CD14-positive monocyte (primary cell): ENCODE measurements around the gene ABCB4. TPM values are rescaled to one million over a fixed set of nuclear protein-coding genes. Genes with fewer than 3 reads are reported as not detected.

Source experiments
- DNase-seq, 3 donors: peaks; one replicate each; pipeline ENCODE4 v3.0.0-alpha.2; 2011 to 2022
- H2AFZ ChIP-seq: 2 replicates; pipeline ENCODE4 v1.6.0; 2012; ENCODE audit warnings: mild to moderate bottlenecking, low read depth, low read length, inconsistent platforms; ENCODE audit not compliant: insufficient read depth, poor library complexity, severe bottlenecking
- H3K27ac ChIP-seq, 2 donors: 1 replicate in 1 of 2; 2 replicates in 1 of 2; pipeline ENCODE4 v1.5.1; 2012 to 2013; ENCODE audit warnings: low read length in 2 of 2, control low read depth in 1 of 2, inconsistent platforms in 1 of 2, low read depth in 1 of 2, mild to moderate bottlenecking in 1 of 2
- H3K27me3 ChIP-seq, 2 donors: one replicate each; pipeline versions ENCODE4 v1.6.0 to v1.6.1; 2011 to 2013; ENCODE audit warnings: low read length in 2 of 2; ENCODE audit not compliant: control insufficient read depth in 2 of 2, insufficient read depth in 2 of 2
- H3K36me3 ChIP-seq, 2 donors: replicated peaks in 1 of 2; 1 replicate in 1 of 2; 2 replicates in 1 of 2; pipeline versions ENCODE4 v1.5.1 to v1.6.1; 2012 to 2013; ENCODE audit warnings: low read length in 2 of 2, control low read depth in 1 of 2, inconsistent platforms in 1 of 2, mild to moderate bottlenecking in 1 of 2; ENCODE audit not compliant: insufficient read depth in 2 of 2, control insufficient read depth in 1 of 2
- H3K4me1 ChIP-seq, 2 donors: 1 replicate in 1 of 2; 2 replicates in 1 of 2; pipeline versions ENCODE4 v1.5.1 to v1.6.1; 2012 to 2013; ENCODE audit warnings: low read length in 2 of 2, control low read depth in 1 of 2, inconsistent platforms in 1 of 2, mild to moderate bottlenecking in 1 of 2, moderate library complexity in 1 of 2; ENCODE audit not compliant: insufficient read depth in 2 of 2, control insufficient read depth in 1 of 2
- H3K4me2 ChIP-seq: replicated peaks from 2 replicates; pipeline ENCODE3; 2012; ENCODE audit warnings: low read length, moderate library complexity, mild to moderate bottlenecking; ENCODE audit not compliant: poor library complexity, severe bottlenecking; ENCODE audit errors: extremely low read depth
- H3K4me3 ChIP-seq, 3 experiments: fragments of 200-600 bp in 1 of 3; sonication (generic) in 1 of 3; replicated peaks in 1 of 3; 1 replicate in 2 of 3; 2 replicates in 1 of 3; pipeline ENCODE4 v1.5.1; 2011 to 2013; ENCODE audit warnings: low read length in 3 of 3, mild to moderate bottlenecking in 3 of 3, control low read depth in 2 of 3, low read depth in 2 of 3, inconsistent platforms in 1 of 3, moderate library complexity in 1 of 3
- H3K79me2 ChIP-seq: 2 replicates; pipeline ENCODE4 v1.6.0; 2012; ENCODE audit warnings: mild to moderate bottlenecking, control low read depth, inconsistent platforms, low read length, moderate library complexity; ENCODE audit not compliant: insufficient read depth
- H3K9ac ChIP-seq: 2 replicates; pipeline ENCODE4 v1.6.0; 2017; ENCODE audit warnings: low read length, mild to moderate bottlenecking; ENCODE audit not compliant: insufficient read depth, poor library complexity, severe bottlenecking
- H3K9me3 ChIP-seq, 2 donors: replicated peaks in 1 of 2; 1 replicate in 1 of 2; 2 replicates in 1 of 2; pipeline versions ENCODE4 v1.5.1 to v1.6.1; 2012 to 2013; ENCODE audit warnings: low read length in 2 of 2, control low read depth in 1 of 2; ENCODE audit not compliant: control insufficient read depth in 1 of 2, insufficient read depth in 1 of 2
- H4K20me1 ChIP-seq: 2 replicates; pipeline ENCODE4 v1.6.0; 2012; ENCODE audit warnings: mild to moderate bottlenecking, low read length, control low read depth, moderate library complexity; ENCODE audit not compliant: insufficient read depth
- H3K27ac Mint-ChIP-seq, 7 donors: one replicate each; pipeline ENCODE4 v1.8.0; 2020; ENCODE audit warnings: mild to moderate bottlenecking in 7 of 7, mixed read lengths in 7 of 7, moderate library complexity in 6 of 7, inconsistent platforms in 2 of 7
- H3K27me3 Mint-ChIP-seq, 3 donors: one replicate each; pipeline ENCODE4 v1.8.0; 2021 to 2022; ENCODE audit warnings: low read depth in 3 of 3, mild to moderate bottlenecking in 3 of 3, mixed read lengths in 3 of 3, moderate library complexity in 3 of 3, inconsistent platforms in 1 of 3
- H3K36me3 Mint-ChIP-seq, 2 donors: one replicate each; pipeline ENCODE4 v1.8.0; 2020; ENCODE audit warnings: mixed read lengths in 2 of 2, inconsistent platforms in 1 of 2, mild to moderate bottlenecking in 1 of 2
- H3K4me1 Mint-ChIP-seq: one replicate; pipeline ENCODE4 v1.8.0; 2020; ENCODE audit warnings: mild to moderate bottlenecking, mixed read lengths
- H3K4me3 Mint-ChIP-seq, 2 donors: one replicate each; pipeline ENCODE4 v1.8.0; 2020; ENCODE audit warnings: mild to moderate bottlenecking in 2 of 2, mixed read lengths in 2 of 2, moderate library complexity in 1 of 2
- H3K9me3 Mint-ChIP-seq, 7 donors: one replicate each; pipeline ENCODE4 v1.8.0; 2020 to 2022; ENCODE audit warnings: mixed read lengths in 7 of 7, mild to moderate bottlenecking in 6 of 7, moderate library complexity in 6 of 7, inconsistent platforms in 2 of 7
- WGBS: methylation state at CpG from one replicate; pipeline ENCODE4 v1.1.5; 2013; ENCODE audit warnings: missing lambda C conversion rate; ENCODE audit not compliant: insufficient coverage; 5-methylcytosine and 5-hydroxymethylcytosine counted together
- intact Hi-C, 2 donors: fragments of 100-400 bp; cut with micrococcal nuclease; formaldehyde crosslinking; loops; one replicate each; pipeline versions ENCODE4 v1.15.0 to v1.15.1; 2023
- polyA plus RNA-seq, 3 donors: library from polyadenylated mRNA; depleted of rRNA in 1 of 3; unstranded in 2 of 3; stranded (reverse) in 1 of 3; fragments of 300-500 nt in 2 of 3; fragments of >200 nt in 1 of 3; fragmentation: Illumina TruSeq in 2 of 3; gene quantifications; 1 replicate in 2 of 3; 2 replicates in 1 of 3; pipeline ENCODE4 v1.2.3, GENCODE V29; 2012 to 2021
- TF ChIP-seq, protein P1 (sequence below): fragments of 200-600 bp; IDR thresholded peaks from one replicate; pipeline ENCODE4 v1.8.0; 2022; ENCODE audit warnings: antibody characterized with exemption, mild to moderate bottlenecking

Gene ABCB4
- polyA plus RNA-seq, 3 donors = 0.09 TPM; not detected in 2

DNA sequence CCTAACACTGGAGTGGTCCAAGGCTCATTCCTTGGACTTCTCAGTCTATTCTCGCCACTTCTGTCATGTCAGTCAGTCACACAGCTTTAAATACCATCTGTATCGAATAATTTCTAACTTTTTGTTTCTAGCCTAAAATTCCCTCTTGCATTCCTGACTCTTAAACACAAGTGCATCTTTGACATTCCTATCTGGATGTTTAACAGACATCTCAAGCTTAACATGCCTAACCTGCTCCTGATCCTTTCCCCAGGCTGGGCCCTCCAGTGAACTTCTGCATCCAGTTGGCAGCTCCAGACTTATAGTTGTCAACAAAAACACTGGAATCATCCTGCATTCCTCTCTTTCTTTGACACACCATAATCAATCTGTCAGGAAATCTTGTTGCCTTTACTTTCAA, 4.5 kb upstream of the ABCB4 start:
- peaks cover 0 to 2% (median 0%) of the 10 kb centered on the region in 7 donors for H3K9me3 Mint-ChIP-seq
- Histone ChIP-seq H3K4me2 (no peak overlapping the region), H3K9me3 (no peaks in the 10 kb centered on the region), H3K36me3 (no peaks in the 10 kb centered on the region), H4K20me1 (no peaks in the 10 kb centered on the region), H3K9ac (no peak overlapping the region), H3K27ac (no peak overlapping the region), H2AFZ (no peak overlapping the region), H3K4me1 (peaks cover 8 to 12% of the 10 kb centered on the region in 2 donors), H3K4me3 (no peak overlapping the region), H3K27me3 (peaks cover 4 to 11% of the 10 kb centered on the region in 2 donors), H3K79me2 (no peaks in the 10 kb centered on the region)
- no peaks in the 10 kb centered on the region for H3K36me3 Mint-ChIP-seq
- H3K4me1 Mint-ChIP-seq = peaks cover 9% of the 10 kb centered on the region
- intact Hi-C loops = no loop called here
- TF ChIP-seq, protein P1, sequence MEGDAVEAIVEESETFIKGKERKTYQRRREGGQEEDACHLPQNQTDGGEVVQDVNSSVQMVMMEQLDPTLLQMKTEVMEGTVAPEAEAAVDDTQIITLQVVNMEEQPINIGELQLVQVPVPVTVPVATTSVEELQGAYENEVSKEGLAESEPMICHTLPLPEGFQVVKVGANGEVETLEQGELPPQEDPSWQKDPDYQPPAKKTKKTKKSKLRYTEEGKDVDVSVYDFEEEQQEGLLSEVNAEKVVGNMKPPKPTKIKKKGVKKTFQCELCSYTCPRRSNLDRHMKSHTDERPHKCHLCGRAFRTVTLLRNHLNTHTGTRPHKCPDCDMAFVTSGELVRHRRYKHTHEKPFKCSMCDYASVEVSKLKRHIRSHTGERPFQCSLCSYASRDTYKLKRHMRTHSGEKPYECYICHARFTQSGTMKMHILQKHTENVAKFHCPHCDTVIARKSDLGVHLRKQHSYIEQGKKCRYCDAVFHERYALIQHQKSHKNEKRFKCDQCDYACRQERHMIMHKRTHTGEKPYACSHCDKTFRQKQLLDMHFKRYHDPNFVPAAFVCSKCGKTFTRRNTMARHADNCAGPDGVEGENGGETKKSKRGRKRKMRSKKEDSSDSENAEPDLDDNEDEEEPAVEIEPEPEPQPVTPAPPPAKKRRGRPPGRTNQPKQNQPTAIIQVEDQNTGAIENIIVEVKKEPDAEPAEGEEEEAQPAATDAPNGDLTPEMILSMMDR = no peak
- WGBS = 93% methylated on average over 2 of the region's 2 CpGs
- H3K27ac Mint-ChIP-seq = no peak overlapping the region
- peaks cover 5 to 17% (median 6%) of the 10 kb centered on the region in 3 donors for H3K27me3 Mint-ChIP-seq
- DNase-seq = no peak
- no peak overlapping the region for H3K4me3 Mint-ChIP-seq

- H2AFZ ChIP-seq = peak overlapping the region; percentile 82
- WGBS = 91% methylated on average over 8 of the region's 8 CpGs
- H3K4me2 ChIP-seq = peak overlapping the region; percentile 78
Measured at GRCh38 chr7:87476179-87476557, 688 bp upstream of the ABCB4 start.

More at GRCh38 chr7:87476179-87476557, 688 bp upstream of the ABCB4 start:
- Histone ChIP-seq H3K36me3 (no peaks in the 10 kb centered on the region), H3K27ac (no peak overlapping the region), H3K4me3 (peak overlapping the region in 1 of 3 experiments; percentile 72), H3K9ac (no peak overlapping the region), H3K4me1 (peaks cover 26 to 31% of the 10 kb centered on the region in 2 donors), H3K79me2 (no peaks in the 10 kb centered on the region), H3K9me3 (no peaks in the 10 kb centered on the region), H3K27me3 (peaks cover 4 to 11% of the 10 kb centered on the region in 2 donors), H4K20me1 (no peaks in the 10 kb centered on the region)
- H3K27ac Mint-ChIP-seq = peak overlapping the region in 1 of 7 donors; percentile 22
- peaks cover 6 to 17% (median 10%) of the 10 kb centered on the region in 3 donors for H3K27me3 Mint-ChIP-seq
- no peaks in the 10 kb centered on the region for H3K9me3 Mint-ChIP-seq
- TF ChIP-seq, protein P1 = no peak
- peaks cover 27% of the 10 kb centered on the region for H3K4me1 Mint-ChIP-seq
- H3K4me3 Mint-ChIP-seq = peak overlapping the region; percentile 59 to 63
- intact Hi-C loops = no loop called here
- H3K36me3 Mint-ChIP-seq = no peaks in the 10 kb centered on the region
- no peak for DNase-seq
